HG02938 (cell line): Measurements from ENCODE around the gene KLK13.

Experiments
- ATAC-seq: cut with Tn5 transposase; IDR thresholded peaks from one replicate; pipeline ENCODE4 v1.9.1; 2021; ENCODE audit warnings: mild to moderate bottlenecking, moderate library complexity; ENCODE audit not compliant: unreplicated experiment

Gene KLK13, protein sequence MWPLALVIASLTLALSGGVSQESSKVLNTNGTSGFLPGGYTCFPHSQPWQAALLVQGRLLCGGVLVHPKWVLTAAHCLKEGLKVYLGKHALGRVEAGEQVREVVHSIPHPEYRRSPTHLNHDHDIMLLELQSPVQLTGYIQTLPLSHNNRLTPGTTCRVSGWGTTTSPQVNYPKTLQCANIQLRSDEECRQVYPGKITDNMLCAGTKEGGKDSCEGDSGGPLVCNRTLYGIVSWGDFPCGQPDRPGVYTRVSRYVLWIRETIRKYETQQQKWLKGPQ

DNA sequence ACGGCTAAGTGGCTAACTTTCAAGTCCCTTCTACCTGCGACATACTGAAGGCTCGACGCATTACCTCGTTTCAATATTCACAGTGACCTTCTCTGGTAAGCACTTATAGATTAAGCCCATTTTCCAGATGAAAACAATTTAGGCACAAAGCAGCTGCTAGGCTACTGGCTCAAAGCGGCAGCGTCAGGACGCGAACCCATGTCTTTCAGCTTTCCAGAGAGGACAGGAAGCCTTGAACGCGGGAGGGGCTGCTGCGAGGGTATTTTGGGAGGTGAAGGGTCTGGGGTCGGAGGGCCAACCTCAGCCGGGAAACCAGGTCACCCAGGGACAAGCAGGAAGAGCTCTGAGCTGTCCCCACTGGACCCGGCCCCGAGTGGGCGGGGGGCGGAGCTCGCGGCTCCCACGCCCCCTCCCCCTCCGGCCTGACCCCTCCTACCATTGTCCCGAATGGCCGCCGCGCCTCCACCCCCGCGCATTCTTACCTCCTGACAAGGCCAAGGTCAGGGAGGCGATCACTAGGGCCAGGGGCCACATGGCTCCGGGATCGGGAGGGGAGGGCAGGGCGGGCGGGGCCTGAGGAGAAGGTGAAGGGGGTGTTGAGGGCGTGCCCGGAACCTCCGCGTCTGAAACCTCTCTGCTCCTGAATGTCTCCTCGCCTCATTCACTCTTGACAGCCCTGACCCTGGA is at the start of gene KLK13:
TSS of gene KLK13 (minus strand) at position 559 of the 687 bp plus-strand sequence. CDS start at position 534, 25 bp downstream.
- ATAC-seq, result no peak

DNA sequence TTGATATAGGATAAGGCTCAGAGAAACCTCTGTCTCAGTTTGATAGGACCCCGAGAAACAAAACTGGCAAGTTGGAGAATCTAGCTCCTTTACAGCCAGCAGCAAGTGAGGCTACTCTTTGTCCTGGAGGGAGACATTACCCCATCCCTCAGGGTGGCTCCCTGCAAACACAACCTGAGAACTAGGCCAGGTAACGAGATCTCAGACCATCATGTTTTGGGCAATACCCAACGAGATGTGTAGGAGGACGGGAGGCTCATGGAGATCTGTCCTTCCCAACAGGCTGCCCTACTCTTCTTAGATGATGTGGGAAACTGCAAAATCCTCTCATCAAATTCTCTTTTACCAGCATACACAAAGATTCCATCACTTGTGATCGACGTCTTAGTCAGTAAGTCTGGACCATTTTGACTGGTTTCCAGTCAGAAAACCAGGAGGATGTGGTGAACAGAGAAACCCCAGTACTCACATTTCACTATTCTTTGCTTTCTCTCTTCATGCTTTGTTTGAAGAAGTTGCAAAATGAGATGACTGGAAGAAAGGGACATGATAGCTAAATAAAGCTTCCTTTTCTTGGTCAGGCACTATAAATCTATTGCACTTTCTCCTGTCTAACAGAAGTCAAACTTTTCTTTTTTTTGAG is 49.3 kb upstream of the KLK13 start:
- no peak for ATAC-seq

GRCh38 chr19:51111606-51112005 is 46.7 kb upstream of the KLK13 start:
- no peak for ATAC-seq

DNA sequence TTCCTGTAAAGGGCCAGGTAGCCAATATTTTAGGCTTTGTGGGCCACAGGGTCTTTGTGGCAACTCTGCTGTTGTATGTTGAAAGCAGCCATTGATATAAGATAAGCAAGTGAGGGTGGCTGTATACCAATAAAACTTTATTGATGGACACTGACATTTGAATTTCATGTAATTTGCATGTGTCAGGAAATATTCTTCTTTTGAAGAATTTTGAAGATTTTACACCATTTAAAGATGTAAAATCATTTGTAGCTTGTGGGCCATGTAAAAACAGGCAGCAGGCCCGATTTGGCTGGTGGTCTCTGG is 45.7 kb upstream of the KLK13 start:
- no peak for ATAC-seq

DNA sequence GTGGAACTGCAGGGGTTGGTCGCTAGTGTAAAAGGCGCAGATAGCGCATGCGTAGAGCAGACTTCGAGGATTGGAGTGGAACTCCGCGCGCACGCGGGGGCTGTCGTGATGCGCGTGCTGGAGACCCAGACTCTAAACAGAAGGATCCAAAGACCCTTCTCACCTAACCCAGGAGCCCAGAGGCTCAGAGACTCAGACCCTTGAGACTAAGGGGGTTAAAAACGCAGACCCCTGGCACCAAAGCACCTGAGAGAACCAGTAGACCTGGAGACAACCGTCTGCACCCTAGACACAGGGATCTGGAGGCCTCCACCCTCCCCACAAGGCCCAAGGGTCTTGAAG is 43.9 kb upstream of the KLK13 start:
- ATAC-seq, result peak; percentile 43

DNA sequence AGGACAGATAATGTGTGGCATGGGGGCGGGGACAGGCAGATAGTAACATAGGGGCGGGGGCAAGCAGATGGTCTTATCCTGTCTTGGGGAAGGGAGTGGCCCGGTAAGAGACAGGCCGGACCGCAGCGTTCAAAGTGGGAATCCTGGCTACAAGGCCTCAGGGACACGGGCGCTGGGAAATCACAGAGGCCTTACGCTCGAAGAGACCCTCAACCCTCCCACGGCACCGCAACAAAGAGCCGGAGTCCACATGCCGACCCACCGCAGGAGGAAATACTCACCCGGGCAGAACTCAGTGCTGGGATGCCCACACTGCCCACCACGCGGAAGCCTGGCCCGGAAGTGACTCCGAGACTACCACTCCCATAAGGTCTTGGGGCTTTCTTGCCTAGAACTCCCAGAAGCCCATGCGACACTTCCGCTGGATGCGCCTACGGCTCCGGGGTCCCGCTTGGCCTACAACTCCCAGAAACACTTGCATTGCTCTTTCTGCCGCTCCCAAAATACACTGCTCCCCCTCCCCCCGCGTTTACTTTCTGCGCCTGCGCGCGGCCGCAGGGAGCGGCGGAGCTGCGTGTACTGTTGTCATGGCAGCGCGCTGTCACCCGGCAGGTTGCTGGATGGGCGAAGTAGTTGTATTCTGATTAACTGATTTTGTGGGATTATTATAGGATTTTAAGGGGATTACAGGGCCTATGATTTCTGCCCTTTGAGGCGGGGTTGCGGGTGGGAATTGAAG is 43.3 kb upstream of the KLK13 start, which contains the start of gene CTU1:
TSS of gene CTU1 (minus strand) at position 344 of the 739 bp plus-strand sequence. CDS start 3,840 bp downstream, outside the sequence.
- peak; percentile 94 for ATAC-seq

DNA sequence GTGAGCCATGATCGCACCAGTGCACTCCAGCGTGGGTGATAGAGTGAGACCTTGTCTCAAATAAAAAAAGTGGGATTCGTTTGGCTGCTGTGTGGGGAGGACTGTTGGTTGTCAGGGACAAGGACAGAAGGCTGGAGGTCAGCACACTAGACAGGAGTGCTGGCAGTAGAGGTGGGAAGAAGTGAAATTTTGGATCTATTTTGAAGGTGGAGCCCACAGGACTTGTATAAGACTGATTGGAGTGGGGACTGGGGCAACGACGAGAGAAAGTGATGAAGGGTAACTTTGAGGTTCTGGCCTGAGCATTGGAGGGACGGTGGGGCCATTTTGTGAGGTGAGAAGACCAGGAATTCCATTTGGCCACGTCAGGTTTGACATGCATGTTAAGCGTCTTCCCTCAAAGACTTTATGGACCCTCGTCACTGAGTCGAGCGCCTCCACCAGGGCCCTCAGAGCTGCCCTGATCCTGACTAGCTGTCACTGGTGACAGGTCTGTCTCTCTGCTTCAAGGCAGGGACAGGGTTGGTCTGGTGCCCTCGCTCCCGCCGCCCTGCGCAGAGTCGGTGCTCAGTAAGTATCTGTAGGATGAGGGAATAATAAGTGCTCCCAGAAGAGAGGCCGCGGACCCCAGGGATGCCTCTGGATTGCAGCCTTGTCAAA is 42.6 kb upstream of the KLK13 start:
- no peak for ATAC-seq

DNA sequence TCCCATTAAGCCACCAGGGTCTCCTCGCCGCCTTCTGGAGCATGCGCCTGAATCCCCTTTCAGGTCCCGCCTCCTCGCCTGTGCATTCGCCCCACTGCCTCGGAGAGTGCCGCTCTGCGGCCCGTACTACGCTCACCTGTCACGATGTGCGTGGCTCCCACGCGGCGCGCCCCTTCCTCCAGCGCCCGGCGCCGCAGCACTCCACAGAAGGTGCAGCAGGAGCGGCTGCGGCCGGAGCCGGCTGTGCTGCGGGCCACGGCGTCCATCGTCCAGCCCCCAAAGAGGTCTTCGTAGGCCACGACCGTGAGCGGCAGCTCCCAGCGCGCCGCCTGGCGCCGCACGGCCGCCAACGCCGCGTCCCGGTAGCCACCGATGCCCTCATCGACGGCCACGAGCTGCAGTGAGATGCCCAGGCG is 39.0 kb upstream of the KLK13 start:
- no peak for ATAC-seq

GRCh38 chr19:51102991-51103390 is 38.1 kb upstream of the KLK13 start:
- ATAC-seq, result no peak

GRCh38 chr19:51101171-51101865 is 36.4 kb upstream of the KLK13 start:
- ATAC-seq, result no peak

- no peak for ATAC-seq
Measured at GRCh38 chr19:51100601-51101000, 35.7 kb upstream of the KLK13 start.

DNA sequence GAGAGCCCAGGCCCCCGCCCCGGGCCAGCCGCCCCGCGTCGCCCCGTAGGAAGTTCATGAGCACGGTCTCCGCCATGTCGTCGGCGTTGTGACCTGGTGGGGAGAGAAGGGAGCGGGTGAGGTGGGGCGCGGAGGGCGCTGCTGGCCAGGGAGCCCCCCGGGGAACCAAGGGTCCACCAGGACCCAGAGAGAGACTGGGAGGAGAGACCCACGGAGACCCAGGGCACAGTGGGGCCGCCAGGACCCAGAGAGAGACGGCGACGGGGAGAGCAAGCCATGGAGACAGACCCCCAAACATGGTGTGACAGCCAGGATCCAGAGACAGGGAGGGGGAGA is 34.1 kb upstream of the KLK13 start:
- no peak for ATAC-seq

- no peak for ATAC-seq
Measured at GRCh38 chr19:51098365-51099046, 33.6 kb upstream of the KLK13 start.

DNA sequence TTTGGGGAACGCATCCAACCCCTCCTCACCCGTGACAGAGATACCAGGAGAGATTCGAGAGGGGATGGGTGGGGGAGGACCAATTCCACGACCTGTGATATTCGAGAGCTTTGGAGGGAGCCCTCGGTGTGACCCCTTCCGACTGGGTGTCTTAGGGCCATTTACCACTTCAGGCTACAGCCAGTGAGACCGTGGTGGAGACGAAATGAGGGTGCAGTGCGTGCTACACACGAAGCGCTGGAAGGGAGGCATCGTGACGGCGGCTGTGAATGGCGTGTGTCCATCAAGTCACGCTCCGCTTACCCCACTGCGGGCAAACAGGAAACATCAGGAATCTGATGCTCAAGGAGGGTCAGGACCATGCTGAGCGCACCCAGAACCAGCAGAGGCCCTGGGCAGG is 32.9 kb upstream of the KLK13 start:
- no peak for ATAC-seq

GRCh38 chr19:51097166-51097738 is 32.4 kb upstream of the KLK13 start:
- no peak for ATAC-seq

DNA sequence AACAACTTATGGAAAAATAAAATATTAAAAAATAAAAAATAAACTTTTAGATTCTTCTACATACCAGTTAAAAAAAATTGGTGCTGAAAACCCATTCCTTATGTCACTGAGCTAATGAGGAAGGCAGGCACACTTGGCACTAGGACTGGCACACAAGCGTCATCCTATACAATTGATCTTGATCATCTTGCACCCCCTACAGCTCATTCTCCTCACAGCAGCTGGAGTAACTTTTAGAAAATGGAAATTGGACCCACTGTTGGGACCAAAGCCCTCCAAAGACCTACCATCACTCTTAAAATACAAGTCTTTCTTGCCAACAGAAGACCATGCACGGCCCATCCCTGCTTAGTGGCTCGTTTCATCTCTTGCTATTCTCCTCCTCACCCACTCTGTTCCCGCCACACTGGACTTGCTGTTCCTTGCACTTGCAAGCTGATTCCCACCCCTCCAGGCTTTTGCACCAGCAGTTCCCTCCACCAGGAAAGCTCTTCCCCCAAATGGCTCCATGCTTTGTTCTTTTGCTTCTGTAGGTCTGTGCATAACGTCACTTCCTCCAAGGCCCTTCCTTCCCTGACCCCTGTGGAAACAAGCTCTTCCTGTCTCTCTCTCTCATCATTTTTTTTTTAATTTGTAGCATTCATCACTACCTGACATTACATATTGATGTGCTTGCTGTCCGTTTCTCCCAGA is 31.7 kb upstream of the KLK13 start:
- ATAC-seq, result no peak

- no peak for ATAC-seq
Measured at GRCh38 chr19:51094696-51095279, 29.9 kb upstream of the KLK13 start.

- no peak for ATAC-seq
Measured at GRCh38 chr19:51093510-51094345, 28.8 kb upstream of the KLK13 start.
